Stimulated activated CD8-positive, alpha-beta memory T cell treated with anti-CD3 and anti-CD28 coated beads, Interleukin-15, amount 100 ng/mL, for 24 hours (primary cell): ENCODE data around the gene GLRA1.
A peak's percentile ranks its signal among the peaks of the same experiment; 100 is the strongest.

Experiments used
- DNase-seq: peaks from one replicate; pipeline ENCODE4 v3.0.0-alpha.2; 2020; ENCODE audit warnings: low read depth

The GLRA1 gene

DNA sequence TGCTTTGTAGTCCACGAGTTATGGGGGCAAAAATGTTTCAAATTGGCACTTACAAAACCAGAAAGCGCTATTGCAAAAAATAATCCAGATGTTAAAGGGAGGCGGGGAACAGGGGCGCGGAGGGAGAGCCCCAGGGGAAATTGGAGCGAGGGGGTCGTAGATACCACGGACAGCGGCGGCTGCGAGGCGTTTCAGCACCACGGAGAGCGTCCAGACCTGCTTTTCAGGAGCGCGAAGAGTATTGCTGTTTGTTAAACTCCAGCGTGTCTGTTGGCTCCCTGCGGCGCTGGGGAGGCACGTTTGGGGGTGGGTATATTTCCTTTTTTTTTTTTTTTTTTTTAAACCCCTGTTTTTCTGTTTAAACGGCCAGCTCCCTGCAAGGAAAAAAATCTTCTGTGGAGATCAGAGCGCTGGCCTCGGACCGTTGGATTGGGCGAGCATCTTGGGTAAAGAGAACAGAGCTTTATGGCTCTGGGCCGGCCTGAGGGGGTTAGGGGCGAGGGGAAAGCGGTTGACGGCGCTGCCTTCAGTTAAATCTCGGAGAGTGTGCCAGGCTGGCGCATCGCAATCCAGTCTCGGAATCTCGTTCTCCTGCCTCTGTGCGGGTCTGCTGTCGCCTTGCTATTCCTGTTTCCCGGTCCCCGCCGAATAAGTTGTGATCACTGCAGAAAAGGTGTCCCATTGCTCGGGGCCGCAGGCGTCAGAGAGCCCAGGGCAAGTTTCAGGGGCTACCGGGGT lies at the start of gene GLRA1:
Gene GLRA1 (minus strand): TSS at position 288 of the 738 bp plus-strand sequence. CDS start 302 bp downstream, outside the sequence.
- peak; percentile 3 for DNase-seq

DNA sequence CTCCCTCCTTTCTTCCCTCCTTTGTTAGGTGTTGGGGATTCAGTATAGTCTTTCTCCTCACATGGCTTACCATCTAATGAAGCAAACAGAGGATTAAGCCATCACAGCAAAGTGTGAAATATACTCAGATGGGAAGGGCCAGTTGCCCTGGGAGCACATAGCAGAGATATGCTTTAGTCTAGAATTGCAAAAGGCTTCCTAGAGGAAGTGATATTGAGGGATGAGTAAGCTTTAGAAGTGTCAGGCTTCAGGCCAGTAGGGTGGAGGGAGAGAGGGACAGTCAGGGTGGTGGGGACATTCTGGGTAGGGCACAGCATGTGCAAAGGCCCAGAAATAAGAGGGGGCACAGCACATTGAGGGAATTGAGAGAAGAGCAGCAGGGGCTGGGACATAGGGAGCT lies 46.2 kb upstream of the GLRA1 start:
- DNase-seq: no peak

DNA sequence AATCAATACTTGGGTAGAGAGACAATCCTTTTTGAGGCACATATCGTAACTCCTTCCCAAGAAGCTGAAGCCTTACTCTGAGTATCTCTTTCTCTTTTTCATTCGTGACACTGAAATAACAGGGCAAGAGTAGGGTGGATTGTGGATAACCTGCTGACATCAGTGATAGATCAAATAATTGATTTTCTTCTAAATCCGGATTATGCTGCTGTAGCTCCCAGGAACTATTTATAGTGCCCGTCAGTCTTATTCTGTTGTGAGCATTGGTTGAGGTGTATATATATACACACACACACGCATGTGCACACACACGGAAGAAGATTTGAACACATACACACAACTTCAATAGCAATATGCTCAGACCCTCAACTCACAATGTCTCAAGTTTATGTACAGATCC lies 43.2 kb upstream of the GLRA1 start:
- DNase-seq: no peak

DNA sequence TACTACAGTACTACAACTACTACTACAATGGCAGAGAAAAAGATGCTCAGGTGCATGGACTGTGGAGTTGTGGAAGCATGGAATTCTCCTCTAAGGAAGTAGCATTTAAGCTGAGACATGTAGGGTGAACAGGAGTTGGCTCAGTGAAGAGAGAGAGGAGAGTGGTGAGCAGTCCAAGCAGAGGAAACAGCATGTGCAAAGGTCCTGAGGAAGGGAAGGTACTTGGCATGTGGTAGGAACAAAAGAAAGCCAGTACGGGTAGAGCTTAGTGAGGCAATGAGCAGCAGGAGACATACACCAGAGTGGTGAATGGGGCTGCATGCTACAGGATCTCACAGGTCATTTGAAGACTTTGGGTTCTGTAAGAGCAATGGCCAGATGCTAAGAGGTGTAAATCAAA lies 41.4 kb upstream of the GLRA1 start:
- DNase-seq: no peak

GRCh38 chr5:151964471-151964870 lies 39.8 kb upstream of the GLRA1 start:
- DNase-seq: no peak

- no peak for DNase-seq
Observed at GRCh38 chr5:151961557-151961956, 36.9 kb upstream of the GLRA1 start.

- DNase-seq: no peak
Observed at GRCh38 chr5:151958111-151958510, 33.5 kb upstream of the GLRA1 start.

GRCh38 chr5:151956725-151957124 lies 32.1 kb upstream of the GLRA1 start:
- DNase-seq: no peak

- no peak for DNase-seq
Observed at GRCh38 chr5:151954255-151954654, 29.6 kb upstream of the GLRA1 start.

- no peak for DNase-seq
Observed at GRCh38 chr5:151953833-151954232, 29.2 kb upstream of the GLRA1 start.

- DNase-seq: no peak
Observed at GRCh38 chr5:151952238-151952637, 27.6 kb upstream of the GLRA1 start.

DNA sequence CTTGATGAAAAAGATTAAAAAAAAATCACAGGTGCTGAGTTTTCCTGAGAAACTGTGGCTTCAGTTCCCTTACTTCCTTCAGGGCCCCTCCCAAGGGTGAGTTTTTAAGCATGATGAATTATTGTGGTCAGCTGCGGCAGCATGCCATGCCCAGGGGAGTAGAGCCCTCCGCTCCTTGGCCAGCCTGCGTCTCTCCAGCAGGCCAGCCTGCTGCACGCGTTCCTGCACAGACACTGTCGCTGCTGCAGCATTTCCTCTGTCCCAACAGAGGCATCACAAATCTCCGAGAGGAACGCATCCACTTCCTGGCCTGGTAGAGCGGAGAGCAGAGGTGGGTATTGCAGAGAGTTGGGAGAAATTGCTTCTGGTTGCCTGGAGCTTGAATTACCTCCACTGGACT lies 26.1 kb upstream of the GLRA1 start:
- no peak for DNase-seq

DNA sequence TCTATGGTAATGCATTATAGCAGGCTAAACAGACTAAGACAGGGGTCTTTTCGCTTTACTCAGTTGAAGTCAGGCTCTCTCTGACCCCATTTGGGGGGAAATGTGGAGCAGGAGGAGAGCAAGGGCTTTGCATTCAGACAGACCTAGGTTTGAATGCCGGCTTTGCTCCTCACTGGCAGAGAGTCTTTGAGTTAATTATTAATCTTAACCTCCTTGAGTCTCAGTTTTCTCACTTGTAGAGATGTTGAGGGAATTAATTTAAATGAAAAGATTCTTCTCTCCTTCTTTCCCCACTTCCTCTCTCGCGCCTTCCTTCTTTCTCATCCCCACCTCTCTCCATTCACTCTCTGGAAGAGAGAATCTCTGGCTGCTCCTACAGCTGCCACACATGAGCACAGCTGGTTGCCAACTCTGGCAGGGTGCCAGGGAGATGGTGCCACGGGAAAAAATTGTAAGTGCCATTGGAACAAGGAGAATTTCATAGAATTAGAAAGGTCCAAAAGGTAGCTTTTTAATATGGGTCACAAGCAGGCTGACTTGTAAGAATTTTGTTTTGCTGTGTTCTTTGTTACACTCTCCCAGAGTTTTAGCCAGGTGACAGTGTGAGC lies 25.2 kb upstream of the GLRA1 start:
- DNase-seq: no peak

GRCh38 chr5:151949113-151949512 lies 24.5 kb upstream of the GLRA1 start:
- DNase-seq: no peak

DNA sequence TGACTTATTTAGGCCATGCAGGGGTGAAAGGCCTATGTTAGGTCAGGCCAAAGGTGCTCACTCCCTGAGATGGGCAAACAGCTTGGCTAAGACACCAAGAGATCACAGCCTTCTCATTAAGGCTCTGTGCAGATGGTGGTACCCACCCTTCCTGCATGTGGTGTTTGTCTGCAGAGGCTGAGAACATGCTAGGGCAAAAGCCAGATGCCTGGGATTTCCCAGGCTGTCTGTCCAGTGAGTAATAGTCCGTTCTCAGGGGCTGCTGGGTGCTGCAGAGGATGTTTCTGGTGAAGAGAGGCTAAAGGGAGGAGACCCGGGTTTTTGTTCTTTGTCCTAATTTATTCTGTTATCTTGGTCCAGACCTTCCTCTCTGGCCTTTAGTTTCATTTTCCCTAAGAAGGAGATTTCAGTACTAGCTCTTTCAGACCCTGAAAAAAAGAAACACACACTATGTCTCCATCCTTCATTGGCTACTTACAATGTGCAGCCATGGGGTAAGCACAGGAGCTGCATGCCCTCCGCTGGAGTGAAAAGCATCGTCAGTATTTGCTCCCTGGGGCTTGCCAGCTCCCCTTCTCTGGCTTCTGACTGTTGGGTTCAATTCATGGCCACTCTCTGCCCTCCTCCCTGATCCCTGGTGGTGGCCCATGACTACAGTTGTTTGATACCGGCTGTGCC lies 23.4 kb upstream of the GLRA1 start:
- DNase-seq: no peak

GRCh38 chr5:151937851-151938250 lies 13.2 kb upstream of the GLRA1 start:
- no peak for DNase-seq

GRCh38 chr5:151935135-151935695 lies 10.6 kb upstream of the GLRA1 start:
- no peak for DNase-seq

- DNase-seq: no peak
Observed at GRCh38 chr5:151931260-151931659, 6.6 kb upstream of the GLRA1 start.

- DNase-seq: no peak
Observed at GRCh38 chr5:151926188-151926587, 1.5 kb upstream of the GLRA1 start.

DNA sequence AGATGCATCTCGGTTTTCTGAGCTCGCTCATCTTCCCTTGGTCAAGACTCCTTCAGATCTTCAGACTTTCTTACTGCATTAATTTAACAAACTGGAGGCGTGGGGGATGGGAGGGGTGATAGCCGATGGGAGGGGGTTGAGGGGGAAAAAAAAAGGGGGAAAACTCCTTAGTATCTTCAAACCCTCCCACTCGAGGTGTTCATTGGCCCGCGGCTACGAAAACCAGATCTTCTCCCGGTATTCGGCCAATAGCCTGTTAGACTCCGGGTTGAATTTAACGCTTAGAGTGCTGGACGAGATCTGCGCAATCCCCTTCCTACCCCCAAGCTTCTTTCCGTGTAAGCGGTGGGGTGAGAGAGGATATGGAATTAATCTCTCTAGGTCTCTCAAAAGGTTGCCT lies 689 bp upstream of the GLRA1 start:
- no peak for DNase-seq

GRCh38 chr5:151923866-151924476 lies 680 bp downstream of the GLRA1 start:
- no peak for DNase-seq

DNA sequence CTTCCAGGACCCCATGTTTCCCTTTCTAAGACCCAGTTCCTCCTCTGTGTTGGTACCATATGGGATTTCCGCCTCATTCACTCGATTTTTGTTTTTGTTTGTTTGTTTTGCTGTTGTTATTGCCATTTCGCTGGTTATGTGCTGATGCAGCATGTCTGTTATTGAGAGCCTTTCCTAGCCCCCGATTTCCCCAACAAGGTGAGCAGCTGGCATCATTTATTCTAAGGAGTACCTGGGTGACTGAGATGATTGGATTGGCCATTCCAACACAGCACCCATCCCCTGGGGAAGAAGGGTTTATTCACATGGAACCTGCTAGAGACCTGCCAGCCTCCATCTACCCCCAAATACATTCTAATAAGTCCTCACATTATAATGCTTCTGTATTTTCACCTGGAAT lies 2.7 kb downstream of the GLRA1 start:
- DNase-seq: no peak

DNA sequence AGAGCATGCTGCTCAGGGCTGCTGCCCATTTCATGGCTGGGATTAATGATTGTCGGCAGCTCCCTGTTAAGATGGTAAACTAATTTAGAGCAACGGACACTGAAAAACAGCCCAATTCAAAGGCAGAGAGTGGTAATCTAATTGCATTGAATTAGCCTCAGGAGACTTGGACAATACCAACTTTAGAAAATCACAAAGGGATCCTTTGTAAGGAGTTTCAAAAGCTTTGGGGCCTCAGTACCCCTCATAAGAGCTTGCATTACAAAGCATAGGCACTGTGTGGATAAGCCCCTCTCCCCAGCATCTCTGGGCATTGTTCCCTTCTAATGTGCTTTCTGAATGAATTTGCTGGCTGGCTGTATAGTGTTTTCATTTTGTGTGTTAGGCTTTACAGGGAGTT lies 6.7 kb downstream of the GLRA1 start:
- DNase-seq: no peak
